ENCODE results near the gene PDCL3. TPM values are rescaled to one million over a fixed set of nuclear protein-coding genes. Genes with fewer than 3 reads are reported as not detected.

PDCL3 gene
- total and polyA plus RNA-seq, 2 donors (not counting 3 experiments of a cell fraction or from before 2014, with no cell fraction given): 19.4 to 32.8 TPM

DNA sequence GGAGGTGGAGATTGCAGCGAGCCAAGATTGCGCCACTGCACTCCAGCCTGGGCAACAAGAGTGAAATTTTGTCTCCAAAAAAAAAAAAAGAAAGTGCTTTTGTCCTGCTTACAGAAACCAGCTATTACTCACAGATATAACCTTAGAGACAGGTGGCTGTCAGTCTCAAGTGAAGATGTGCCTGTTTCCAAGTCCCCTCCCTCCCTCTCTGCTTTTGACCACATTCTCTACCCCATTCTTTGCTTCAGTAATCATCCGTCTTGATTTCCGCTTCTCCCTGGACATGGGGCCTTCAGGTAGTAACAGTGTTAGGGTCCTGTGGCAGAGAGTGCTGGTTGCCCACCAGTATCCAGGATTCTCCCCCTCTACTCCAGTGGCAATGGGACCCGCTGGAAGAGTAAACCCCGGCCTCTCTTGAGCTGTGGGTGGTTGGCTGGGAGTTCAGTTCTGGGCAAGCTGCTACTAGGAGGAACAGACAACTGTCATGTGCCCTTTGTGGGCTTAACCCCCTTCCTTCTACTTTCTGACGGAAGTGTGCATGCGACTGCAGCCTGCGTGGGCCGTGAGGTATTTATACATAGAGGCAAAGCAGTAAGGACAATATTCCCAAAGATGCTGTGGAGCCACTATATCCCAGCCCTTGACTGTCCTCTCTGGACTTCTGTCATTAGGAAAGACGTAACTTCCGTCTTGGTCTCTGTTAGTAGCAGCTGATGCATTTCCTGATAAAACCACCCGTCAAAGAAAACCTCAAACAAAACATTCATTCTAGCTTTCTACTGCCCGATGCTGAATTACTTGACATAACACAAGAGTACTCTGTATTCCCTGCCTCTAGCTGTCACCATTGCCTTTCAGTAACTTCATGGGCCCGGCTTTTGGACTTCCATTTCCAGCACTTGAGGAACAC lies 17.8 kb downstream of the PDCL3 start:
- no peaks in the 10 kb centered on the region for H4K20me1 ChIP-seq (replicated peaks; ENCODE audit: control insufficient read depth, extremely low read depth, insufficient read depth, low read length)
- H3K4me3 ChIP-seq (replicated peaks in 1 of 3; ENCODE audit: insufficient read depth in 1 of 3, low read depth in 1 of 3, low read length in 3 of 3): no peak overlapping the region
- DNase-seq (ENCODE audit: low read depth, low spot score) (peak; percentile 28), FAIRE-seq (peak; percentile 79)
- H3K79me2 ChIP-seq (ENCODE audit: control insufficient read depth, insufficient read depth, low read length): no peaks in the 10 kb centered on the region
- peak overlapping the region; percentile 59 for H3K27ac ChIP-seq (ENCODE audit: insufficient read depth, low read depth, low read length)
- peaks cover 3% of the 10 kb centered on the region for H3K4me1 ChIP-seq (ENCODE audit: control insufficient read depth, extremely low read depth, insufficient read depth, low read length)
- no peaks in the 10 kb centered on the region for H3K9me3 ChIP-seq (replicated peaks; ENCODE audit: control insufficient read depth, insufficient read depth, low read length)
- peak overlapping the region; percentile 16 for H2AFZ ChIP-seq (ENCODE audit: low read depth, low read length)
- no peaks in the 10 kb centered on the region for H3K27me3 ChIP-seq (ENCODE audit: control insufficient read depth in 2 of 2, insufficient read depth in 2 of 2, low read length in 2 of 2)
- H3K36me3 ChIP-seq (ENCODE audit: control insufficient read depth in 2 of 2, extremely low read depth in 1 of 2, insufficient read depth in 2 of 2, low read length in 2 of 2): peaks cover 0 to 3% of the 10 kb centered on the region in 2 experiments
- dilution Hi-C loops (cut with MboI; ENCODE audit: extremely low pct_ligation_motif_present, low sequenced_read_pairs): no loop called here
- no peaks in the 10 kb centered on the region for H3K9me1 ChIP-seq (replicated peaks; ENCODE audit: control insufficient read depth, extremely low read depth, insufficient read depth, low read length)
- CTCF ChIA-PET: interaction anchor here (1.0 to 1.4 kb wide), 2 partner anchors 13 to 318 kb away, joined by 3 to 4 read pairs; no protein-coding TSS in a partner anchor
- no peak overlapping the region for H3K9ac ChIP-seq (replicated peaks; ENCODE audit: extremely low read depth, insufficient read depth, low read length)
- POLR2A ChIA-PET: no interaction called here
- TF ChIP-seq JUN (IDR thresholded peaks at IDR 0.05; ENCODE audit: borderline replicate concordance, insufficient read depth, insufficient read length, low read depth) (no peak), FOS (IDR thresholded peaks at IDR 0.05; ENCODE audit: borderline replicate concordance, insufficient read depth, low read length) (no peak), CTCF (IDR thresholded peaks at IDR 0.05; ENCODE audit: extremely low read depth in 1 of 2, insufficient read depth in 1 of 2, low read depth in 1 of 2, low read length in 2 of 2) (no peak), EZH2 (IDR thresholded peaks at IDR 0.05; ENCODE audit: borderline replicate concordance, low read depth, low read length, severe bottlenecking) (no peak), MYC (IDR thresholded peaks at IDR 0.05; ENCODE audit: low read depth, low read length) (no peak), POLR2AphosphoS5 (IDR thresholded peaks at IDR 0.05; ENCODE audit: insufficient read depth, low read depth, low read length) (no peak), POLR2A (IDR thresholded peaks at IDR 0.05; ENCODE audit: low read depth, low read length) (no peak), GATA2 (IDR thresholded peaks at IDR 0.05; ENCODE audit: insufficient read depth, insufficient read length, low read depth, low read length) (no peak)
- TF ChIP-seq, protein P1, sequence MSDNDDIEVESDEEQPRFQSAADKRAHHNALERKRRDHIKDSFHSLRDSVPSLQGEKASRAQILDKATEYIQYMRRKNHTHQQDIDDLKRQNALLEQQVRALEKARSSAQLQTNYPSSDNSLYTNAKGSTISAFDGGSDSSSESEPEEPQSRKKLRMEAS (IDR thresholded peaks at IDR 0.05; ENCODE audit: insufficient read depth, insufficient read length): no peak
- no peak overlapping the region for H3K4me2 ChIP-seq (ENCODE audit: insufficient read depth, low read length)
- intact Hi-C loops (cut with micrococcal nuclease): no loop called here
- no TSS peak for BruUV-seq (replicated peaks)
